ENCODE results near the gene KDM1A.

The KDM1A gene

DNA sequence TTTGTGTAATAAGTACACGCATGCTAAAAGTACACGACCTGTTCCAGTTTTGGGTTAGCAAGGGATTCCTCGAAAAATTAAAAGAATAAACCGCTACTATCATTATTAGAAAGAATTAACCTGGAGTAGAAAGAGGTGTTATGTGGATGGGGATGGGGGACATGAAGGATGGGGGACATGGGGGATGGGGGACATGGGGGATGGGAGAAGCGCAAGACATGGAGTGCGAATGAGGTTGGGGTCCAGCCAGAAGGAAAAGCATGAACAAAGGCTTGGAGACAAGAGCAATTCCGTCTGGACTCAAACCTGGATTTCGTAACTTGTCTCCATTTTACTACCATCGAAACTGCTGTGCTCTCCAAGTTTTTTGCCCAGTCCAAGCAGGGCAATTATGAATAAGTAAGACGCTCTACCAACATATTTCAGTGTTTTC is 591 bp upstream of the KDM1A start:
- no peak for DNase-seq

- peak; percentile 24 for DNase-seq
Observed at GRCh38 chr1:23019863-23020625, 776 bp downstream of the KDM1A start.

- DNase-seq, result no peak
Observed at GRCh38 chr1:23020706-23021405, 1.6 kb downstream of the KDM1A start.

- DNase-seq, result no peak
Observed at GRCh38 chr1:23021834-23022233, 2.6 kb downstream of the KDM1A start.

GRCh38 chr1:23023174-23023845 is 4.0 kb downstream of the KDM1A start:
- DNase-seq, result no peak

DNA sequence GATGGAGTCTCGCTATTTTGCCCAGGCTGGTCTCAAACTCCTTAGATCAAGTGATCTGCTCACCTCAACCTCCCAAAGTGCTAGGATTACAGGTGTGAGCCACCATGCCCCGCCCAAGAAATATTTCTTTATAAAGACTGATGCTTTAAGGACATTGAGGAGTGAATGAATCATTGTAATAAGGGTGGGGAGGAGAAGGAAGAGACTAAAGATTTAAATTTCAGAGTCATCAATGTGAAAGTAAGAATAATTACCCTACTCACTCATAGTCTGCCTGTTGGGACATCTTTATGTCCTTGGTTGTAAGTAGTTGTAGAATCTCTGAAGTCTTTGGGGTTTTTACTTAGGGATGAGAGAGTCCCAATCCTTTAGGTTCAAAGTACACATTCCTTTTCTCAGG is 7.3 kb downstream of the KDM1A start:
- DNase-seq, result no peak

- DNase-seq, result no peak
Observed at GRCh38 chr1:23027352-23027907, 8.2 kb downstream of the KDM1A start.

DNA sequence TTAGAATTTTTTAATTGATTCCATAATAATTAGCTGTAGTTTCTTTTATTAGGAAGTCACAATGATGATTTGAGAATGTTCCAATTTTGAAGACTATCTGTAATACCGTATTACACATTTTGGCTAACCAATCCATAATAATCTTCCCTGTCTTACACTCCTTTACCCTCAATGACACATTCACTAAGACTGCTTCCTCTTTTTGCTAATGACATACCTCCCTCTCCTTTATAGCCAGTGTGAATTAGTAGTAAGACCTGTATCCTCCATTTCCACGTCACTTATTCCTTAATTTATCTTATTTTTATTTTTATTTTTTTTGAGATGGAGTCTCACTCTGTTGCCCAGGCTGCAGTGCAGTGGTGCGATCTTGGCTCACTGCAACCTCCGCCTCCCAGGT is 10.1 kb downstream of the KDM1A start:
- DNase-seq, result no peak

DNA sequence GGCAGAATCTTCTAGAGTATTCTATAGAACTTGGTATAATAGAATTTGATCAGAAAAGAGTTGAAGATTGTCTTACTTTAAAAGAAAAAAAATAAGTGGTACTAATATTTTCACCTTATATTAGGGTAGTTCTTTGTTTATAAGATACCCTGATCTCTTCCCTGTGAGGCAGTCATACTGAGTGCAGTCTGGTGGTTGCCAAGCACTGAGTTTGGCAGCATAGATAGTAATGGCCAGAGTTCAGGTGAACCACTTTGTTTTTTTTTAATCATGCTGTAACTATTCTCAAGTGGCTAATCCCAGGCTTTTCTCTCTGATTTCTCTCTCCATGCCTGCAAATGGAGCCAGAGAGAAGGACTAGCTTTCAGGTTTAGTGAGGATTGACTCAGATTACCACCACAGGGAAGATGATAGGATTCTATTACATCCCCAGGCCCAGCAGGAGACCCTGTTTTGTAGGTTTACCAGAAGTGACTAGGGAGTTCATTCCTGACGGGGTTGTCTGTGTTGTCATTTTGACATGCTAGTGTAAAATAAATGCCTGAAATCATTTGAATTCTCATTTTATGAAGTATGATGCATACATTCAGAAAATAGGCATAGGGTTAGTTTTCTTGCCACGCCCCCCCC is 16.7 kb downstream of the KDM1A start:
- DNase-seq, result no peak

DNA sequence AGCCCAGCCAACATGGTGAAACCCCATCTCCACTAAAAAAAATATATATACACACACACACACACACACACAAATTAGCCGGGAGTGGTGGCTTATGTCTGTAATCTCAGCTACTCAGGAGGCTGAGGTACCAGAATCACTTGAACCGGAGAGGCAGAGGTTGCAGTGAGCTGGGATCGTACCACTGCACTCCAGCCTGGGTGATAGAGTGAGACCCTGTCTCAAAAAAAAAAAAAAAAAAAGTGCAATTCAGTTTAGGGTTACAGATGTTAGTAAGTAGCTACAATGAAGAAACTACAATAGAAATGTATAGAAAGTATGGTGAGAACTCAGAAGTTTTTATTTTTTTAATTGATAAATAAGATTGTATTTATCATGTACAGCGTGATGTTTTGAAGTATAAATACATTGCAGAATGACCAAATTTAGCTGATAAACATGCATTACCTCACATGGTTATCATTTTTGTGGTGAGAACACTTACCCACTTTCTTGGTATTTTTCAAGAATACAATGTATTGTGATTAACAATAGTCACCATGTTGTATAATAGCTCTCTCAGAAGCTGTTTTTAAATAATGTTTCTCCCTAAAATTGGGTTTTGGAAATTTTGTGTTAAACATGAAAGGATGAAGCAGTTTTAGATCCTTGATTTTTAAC is 17.9 kb downstream of the KDM1A start:
- no peak for DNase-seq

DNA sequence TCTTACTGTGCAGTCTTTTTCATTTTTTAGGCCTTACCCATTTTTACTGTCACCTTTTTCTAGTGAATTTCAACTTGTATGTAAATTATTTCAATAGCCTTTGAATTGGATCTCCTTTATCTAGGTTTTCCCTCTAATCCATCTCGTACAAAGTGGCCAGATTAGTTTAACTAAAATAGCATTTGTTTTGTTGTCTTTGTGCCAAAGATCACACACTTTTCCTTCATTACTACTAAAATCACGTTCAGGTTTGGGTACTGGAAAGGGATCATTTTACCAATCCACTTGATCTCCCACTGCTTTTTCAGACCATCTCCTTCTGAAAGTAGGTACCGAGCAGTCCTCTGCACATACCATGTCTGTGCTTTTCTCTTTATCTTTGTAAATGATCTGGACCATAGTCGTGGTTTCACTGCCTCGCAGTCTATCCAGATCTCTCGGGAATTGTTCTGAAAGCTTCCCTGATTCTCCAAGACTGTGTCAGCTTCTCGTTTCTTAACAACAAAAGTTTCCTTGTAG is 20.1 kb downstream of the KDM1A start:
- DNase-seq, result no peak

- no peak for DNase-seq
Observed at GRCh38 chr1:23040509-23040908, 21.2 kb downstream of the KDM1A start.

GRCh38 chr1:23044035-23044434 is 24.8 kb downstream of the KDM1A start:
- no peak for DNase-seq

DNA sequence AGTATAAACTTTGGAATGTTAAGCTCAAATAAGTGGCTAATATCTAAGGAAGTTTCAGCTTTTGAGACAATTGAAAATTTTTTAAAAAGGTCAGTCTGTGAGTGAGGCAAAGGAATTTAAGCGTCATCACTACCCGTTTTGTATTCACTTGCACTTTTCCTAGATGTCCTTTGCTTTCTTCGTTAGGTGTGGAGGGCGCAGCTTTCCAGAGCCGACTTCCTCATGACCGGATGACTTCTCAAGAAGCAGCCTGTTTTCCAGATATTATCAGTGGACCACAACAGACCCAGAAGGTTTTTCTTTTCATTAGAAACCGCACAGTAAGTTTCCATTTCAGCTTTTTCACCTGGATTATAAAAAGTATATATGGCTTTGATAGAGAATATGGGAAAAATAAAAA is 30.9 kb downstream of the KDM1A start:
- no peak for DNase-seq

GRCh38 chr1:23051290-23051909 is 32.1 kb downstream of the KDM1A start:
- no peak for DNase-seq

DNA sequence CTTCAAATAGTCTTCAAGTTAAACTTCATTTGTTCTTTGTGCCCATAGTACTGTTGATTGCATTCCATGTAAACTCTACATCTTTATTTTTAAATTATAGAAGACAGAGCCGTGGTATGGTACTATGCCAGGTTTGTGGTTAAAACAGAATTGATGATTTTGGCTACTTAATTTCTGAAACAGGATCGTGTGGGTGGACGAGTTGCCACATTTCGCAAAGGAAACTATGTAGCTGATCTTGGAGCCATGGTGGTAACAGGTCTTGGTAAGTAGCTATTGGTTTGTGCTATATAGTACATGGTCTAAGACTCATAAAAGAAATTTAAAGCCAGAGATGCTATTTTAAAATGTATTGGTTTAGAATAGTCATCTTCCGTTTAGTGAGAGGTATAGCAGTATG is 38.0 kb downstream of the KDM1A start:
- DNase-seq, result no peak

DNA sequence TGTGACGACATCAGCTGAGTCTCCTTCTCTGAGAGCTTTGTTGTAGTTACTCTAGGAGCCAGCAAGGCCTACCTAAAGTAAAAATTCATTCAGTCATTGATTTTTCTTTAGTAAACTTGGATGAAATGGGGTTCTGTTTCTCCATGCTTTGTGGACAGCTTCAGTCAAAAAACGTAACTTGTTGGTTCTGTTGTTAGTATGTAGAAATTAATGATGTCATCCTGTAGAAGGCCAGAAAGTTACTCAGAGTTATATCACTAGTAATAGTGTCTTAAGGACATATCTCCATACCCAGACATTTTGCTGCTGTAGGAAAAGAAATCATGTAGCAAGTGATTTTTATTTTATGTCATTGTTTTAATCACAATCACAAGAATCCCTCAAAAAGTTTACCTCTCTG is 43.0 kb downstream of the KDM1A start:
- no peak for DNase-seq

GRCh38 chr1:23065385-23065784 is 46.1 kb downstream of the KDM1A start:
- no peak for DNase-seq

GRCh38 chr1:23066075-23066474 is 46.8 kb downstream of the KDM1A start:
- no peak for DNase-seq

DNA sequence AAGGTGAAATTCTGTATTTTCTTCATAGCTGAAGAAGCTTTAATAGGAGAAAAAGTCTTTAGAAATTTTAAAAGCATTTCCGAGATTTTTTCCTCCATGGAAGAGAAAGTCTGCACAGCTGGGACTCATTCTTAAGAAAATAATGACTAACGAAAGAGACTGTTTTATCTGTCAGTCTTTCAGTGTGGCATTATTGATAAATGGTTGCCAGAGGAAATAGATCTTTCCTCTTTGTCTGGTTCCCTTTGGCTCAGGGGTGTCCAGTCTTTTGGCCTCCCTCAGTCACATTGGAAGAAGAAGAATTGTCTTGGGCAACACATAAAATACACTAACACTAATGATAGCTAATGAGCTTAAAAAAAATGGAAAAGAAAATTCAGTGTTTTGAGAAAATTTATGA is 49.9 kb downstream of the KDM1A start:
- DNase-seq, result no peak

- no peak for DNase-seq
Observed at GRCh38 chr1:23069675-23070074, 50.4 kb downstream of the KDM1A start.

GRCh38 chr1:23074012-23074411 is 54.7 kb downstream of the KDM1A start:
- no peak for DNase-seq
